ENCODE results near the gene IGFBP6. TPM values are rescaled to one million over a fixed set of nuclear protein-coding genes. Genes with fewer than 3 reads are reported as not detected.

IGFBP6 gene
- total and polyA plus RNA-seq, 9 of the 15 experiments (the other 6 are each of a cell fraction or from before 2014, with no cell fraction given), result 0.15 to 1.4 (median 0.54) TPM

DNA sequence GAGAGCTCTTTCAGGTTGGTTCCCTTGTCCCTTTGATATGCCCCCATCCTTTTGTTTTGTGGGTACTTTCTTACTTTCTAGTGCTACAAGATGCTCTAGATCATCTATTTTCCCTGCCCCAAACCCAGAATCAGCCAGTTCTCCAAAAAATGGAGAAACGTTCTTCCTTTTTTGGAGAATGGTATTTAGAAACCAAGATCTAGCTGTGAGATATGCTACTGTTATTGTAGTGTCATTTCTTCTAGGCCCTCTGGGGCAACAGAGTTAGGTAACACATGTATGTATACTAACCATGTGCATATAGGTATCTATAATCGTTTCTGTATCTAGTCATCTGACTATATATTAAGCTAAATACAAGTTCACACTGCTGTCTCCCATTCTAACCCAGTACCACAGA lies 6.9 kb upstream of the IGFBP6 start (continued):
- peak; percentile 71; the same call in 1 of the 2 replicates for TF ChIP-seq REST (IDR thresholded peaks at IDR 0.05; ENCODE audit: borderline replicate concordance)
- no peak for TF ChIP-seq REST (CRISPR knock-in tag; IDR thresholded peaks at IDR 0.05; ENCODE audit: low read depth)

DNA sequence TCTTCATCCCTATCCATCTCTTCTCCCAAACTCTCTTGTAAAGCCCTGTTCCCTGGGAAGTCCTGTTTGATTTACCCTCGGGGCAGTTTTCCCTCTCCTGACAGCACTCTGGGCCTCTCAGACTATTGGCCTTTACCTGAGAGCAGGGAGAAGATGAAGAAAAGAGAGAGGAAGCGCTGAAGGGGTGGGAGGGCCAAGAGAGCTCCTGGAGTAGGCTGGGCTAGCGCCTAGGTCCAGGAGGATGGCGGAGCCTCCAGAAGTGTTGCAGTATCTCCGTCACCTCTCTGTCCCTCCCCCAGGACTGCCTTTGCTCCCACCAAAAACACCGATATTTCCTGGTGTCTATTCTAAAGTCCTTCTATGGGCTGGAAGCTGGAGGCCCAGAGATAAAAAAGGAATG lies 5.7 kb upstream of the IGFBP6 start:
- Histone ChIP-seq H3K27ac (ENCODE audit: extremely low read depth, low read depth, low read length) (no peak overlapping the region), H3K4me3 (no peak overlapping the region), H3K4me1 (replicated peaks in 1 of 2; ENCODE audit: control insufficient read depth in 2 of 2, insufficient read depth in 2 of 2, low read length in 2 of 2) (peaks cover 6 to 11% of the 10 kb centered on the region in 2 experiments), H3K9me1 (ENCODE audit: control insufficient read depth, insufficient read depth, low read length) (no peaks in the 10 kb centered on the region), H3K36me3 (ENCODE audit: control insufficient read depth, insufficient read depth, low read length) (no peaks in the 10 kb centered on the region), H2AFZ (ENCODE audit: low read depth, low read length) (0 out of 2 replicates have a peak overlapping the region, but pooled peaks have one; percentile 1), H3K9ac (ENCODE audit: insufficient read depth in 1 of 2, low read depth in 2 of 2, low read length in 2 of 2) (no peak overlapping the region), H3K27me3 (ENCODE audit: control insufficient read depth in 2 of 2, insufficient read depth in 2 of 2, low read length in 2 of 2) (no peaks in the 10 kb centered on the region), H3K4me2 (ENCODE audit: insufficient read depth, low read length) (no peak overlapping the region), H4K20me1 (replicated peaks; ENCODE audit: control insufficient read depth, insufficient read depth, low read length) (no peaks in the 10 kb centered on the region), H3K9me3 (replicated peaks; ENCODE audit: control insufficient read depth, insufficient read depth, low read depth, low read length) (no peaks in the 10 kb centered on the region), H3K79me2 (ENCODE audit: control insufficient read depth, insufficient read depth, low read length) (no peaks in the 10 kb centered on the region)
- TF ChIP-seq ZBTB33 (CRISPR knock-in tag; IDR thresholded peaks at IDR 0.05) (peak; percentile 48; the same call in 1 of the 2 replicates), TARDBP (IDR thresholded peaks at IDR 0.05) (no peak)
- ATAC-seq (peak; percentile 35; the same call in 1 of the 3 replicates), FAIRE-seq (no peak), DNase-seq (ENCODE audit: extremely low read depth in 1 of 4, low spot score in 3 of 4) (peak in 1 of 4 experiments; percentile 17)
- in situ Hi-C loops (cut with MboI) (no loop called here), intact Hi-C loops (cut with micrococcal nuclease) (no loop called here)
- no TSS peak for BruUV-seq (replicated peaks)
- POLR2A ChIA-PET, result interaction anchor here (0.5 to 2.6 kb wide), 4 partner anchors 9 to 263 kb away, joined by 3 to 12 read pairs (median 4); partner anchors contain the start of gene SPRYD3
- CTCF ChIA-PET (ENCODE audit: low intra/inter-chr PET ratio), result no interaction called here
- WGBS (ENCODE audit: insufficient coverage, low coverage, missing lambda C conversion rate), result 25% methylated on average over 6 of the region's 6 CpGs
